HG03139 (cell line): Measurements from ENCODE around the gene TMEM53.

ENCODE experiments used
- ATAC-seq: cut with Tn5 transposase; IDR thresholded peaks from one replicate; pipeline ENCODE4 v1.9.1; 2021; ENCODE audit not compliant: unreplicated experiment

TMEM53 gene

GRCh38 chr1:44648529-44649250 lies 25.6 kb downstream of the TMEM53 start:
- no peak for ATAC-seq

- no peak for ATAC-seq
These were observed 26.4 kb downstream of the TMEM53 start for GRCh38 chr1:44647896-44648295.

- no peak for ATAC-seq
These were observed 27.8 kb downstream of the TMEM53 start for GRCh38 chr1:44646261-44647110.

GRCh38 chr1:44645476-44646244 lies 28.6 kb downstream of the TMEM53 start:
- no peak for ATAC-seq

- ATAC-seq = no peak
These were observed 29.5 kb downstream of the TMEM53 start for GRCh38 chr1:44644806-44645205.

- ATAC-seq = no peak
These were observed 30.5 kb downstream of the TMEM53 start for GRCh38 chr1:44643721-44644334.

- no peak for ATAC-seq
These were observed 31.4 kb downstream of the TMEM53 start for GRCh38 chr1:44642925-44643324.

- no peak for ATAC-seq
These were observed 32.0 kb downstream of the TMEM53 start for GRCh38 chr1:44642255-44642654.

GRCh38 chr1:44641126-44642102 lies 32.9 kb downstream of the TMEM53 start:
- ATAC-seq = no peak

GRCh38 chr1:44640200-44640853 lies 34.0 kb downstream of the TMEM53 start:
- no peak for ATAC-seq

GRCh38 chr1:44637702-44638411 lies 36.4 kb downstream of the TMEM53 start:
- ATAC-seq = no peak

- ATAC-seq = no peak
These were observed 37.3 kb downstream of the TMEM53 start for GRCh38 chr1:44636688-44637598.

- no peak for ATAC-seq
These were observed 38.1 kb downstream of the TMEM53 start for GRCh38 chr1:44636083-44636687.

- ATAC-seq = no peak
These were observed 38.8 kb downstream of the TMEM53 start for GRCh38 chr1:44635439-44635838.

GRCh38 chr1:44634606-44635189 lies 39.6 kb downstream of the TMEM53 start:
- ATAC-seq = no peak

- no peak for ATAC-seq
These were observed 41.7 kb downstream of the TMEM53 start for GRCh38 chr1:44632598-44632997.
